ENCODE results near the gene DDX27. TPM values are rescaled to one million over a fixed set of nuclear protein-coding genes. Genes with fewer than 3 reads are reported as not detected.

DDX27 gene
- total and polyA plus RNA-seq, 2 of the 13 experiments (the other 11 are each of a cell fraction or from before 2014, with no cell fraction given) = 42.6 to 72.8 TPM

DNA sequence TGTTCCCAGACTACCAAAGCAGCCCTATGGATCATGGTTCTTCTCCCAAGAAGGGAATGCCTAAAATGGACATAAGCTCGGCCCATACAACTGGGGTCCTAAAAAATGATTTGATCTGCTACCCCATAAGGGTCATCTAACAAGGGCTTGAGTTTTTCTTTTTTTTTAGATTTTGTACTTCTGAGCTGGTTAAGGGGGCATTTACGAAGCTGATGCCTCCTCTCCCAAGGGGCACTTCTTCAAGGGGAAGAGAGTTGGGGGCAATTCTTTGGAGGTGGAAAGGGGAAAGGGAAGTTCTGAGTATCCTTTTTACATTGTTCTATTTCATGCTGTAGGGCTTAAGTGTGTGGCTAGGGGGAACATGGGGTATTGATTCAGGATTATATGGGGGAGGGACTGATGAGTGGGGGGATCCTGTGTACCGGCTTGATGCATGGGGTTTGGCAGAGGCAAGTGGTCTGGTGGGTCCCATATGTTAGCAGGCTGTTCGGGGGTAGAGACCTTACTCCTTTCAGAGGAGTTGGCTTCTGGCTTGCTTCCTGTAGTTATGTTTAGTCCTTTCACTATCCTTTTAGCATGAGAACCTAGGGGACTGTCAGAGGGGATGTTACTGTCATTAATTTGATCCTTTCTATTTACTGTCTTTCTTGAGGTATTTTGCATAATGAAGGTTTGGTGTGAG is 66.7 kb downstream of the DDX27 start:
- ATAC-seq (no peak), FAIRE-seq (no peak), DNase-seq (ENCODE audit: low spot score) (no peak)
- intact Hi-C loops (cut with micrococcal nuclease; ENCODE audit: unreplicated experiment) = no loop called here
- ChIA-PET POLR2A (interaction anchor here (0.7 to 3.4 kb wide), 2 partner anchors 7 to 15 kb away, joined by 3 to 23 read pairs; partner anchors contain the start of gene ZNFX1), CTCF (ENCODE audit: low intra/inter-chr PET ratio, low total read pairs) (no interaction called here)
- no TSS peak for BruUV-seq (replicated peaks)
- H4K20me1 ChIP-seq (ENCODE audit: insufficient read depth, low read length) = peaks cover 100% of the 10 kb centered on the region
- H3K4me3 ChIP-seq (replicated peaks in 1 of 3; ENCODE audit: insufficient read depth in 1 of 3, low read depth in 2 of 3, low read length in 3 of 3) = peak overlapping the region in 1 of 3 experiments; percentile 20; a peak in 1 of 6 replicates
- H3K4me1 ChIP-seq (ENCODE audit: insufficient read depth, low read length) = peaks cover 77% of the 10 kb centered on the region
- in situ Hi-C loops (cut with HindIII; ENCODE audit: extremely low pct_ligation_motif_present, low pct_unique_long_range_greater_than_20kb) = no loop called here
- no peaks in the 10 kb centered on the region for H3K27me3 ChIP-seq (ENCODE audit: control insufficient read depth in 1 of 2, insufficient read depth in 2 of 2, low read length in 2 of 2)
- H3K36me3 ChIP-seq (replicated peaks in 1 of 2; ENCODE audit: control insufficient read depth in 1 of 2, insufficient read depth in 2 of 2, low read length in 2 of 2) = peaks cover 61 to 96% of the 10 kb centered on the region in 2 experiments
- H3K79me2 ChIP-seq (ENCODE audit: insufficient read depth, low read length) = peaks cover 72% of the 10 kb centered on the region
- peak overlapping the region; percentile 39 for H3K27ac ChIP-seq (ENCODE audit: extremely low read length, insufficient read depth, low read length)
- H3K9ac ChIP-seq (ENCODE audit: insufficient read depth, low read depth, low read length) = no peak overlapping the region
- no peaks in the 10 kb centered on the region for H3K9me3 ChIP-seq (ENCODE audit: low read length)
- H2AFZ ChIP-seq (ENCODE audit: low read length) = no peak overlapping the region
- peak overlapping the region; percentile 96 for H3K4me2 ChIP-seq (ENCODE audit: low read depth, low read length)
- 88% methylated on average over 4 of the region's 4 CpGs for WGBS (ENCODE audit: low lambda C conversion rate)
- TF ChIP-seq PAF1 (CRISPR knock-in tag; IDR thresholded peaks at IDR 0.05) = peak; percentile 83
- TF ChIP-seq HNRNPK (IDR thresholded peaks at IDR 0.05; ENCODE audit: low read depth, low read length, poor library complexity, severe bottlenecking) = peak; percentile 52
- TF ChIP-seq GABPA (IDR thresholded peaks at IDR 0.05; ENCODE audit: low read depth, low read length) = no peak
- TF ChIP-seq GABPA (CRISPR knock-in tag; IDR thresholded peaks at IDR 0.05; ENCODE audit: low read depth) = 0 out of 2 replicates have a peak, but pooled peaks have one; percentile 8
- TF ChIP-seq POLR2AphosphoS5 (IDR thresholded peaks at IDR 0.05; ENCODE audit: low read depth, low read length) = peak; percentile 9
- TF ChIP-seq, protein P1, sequence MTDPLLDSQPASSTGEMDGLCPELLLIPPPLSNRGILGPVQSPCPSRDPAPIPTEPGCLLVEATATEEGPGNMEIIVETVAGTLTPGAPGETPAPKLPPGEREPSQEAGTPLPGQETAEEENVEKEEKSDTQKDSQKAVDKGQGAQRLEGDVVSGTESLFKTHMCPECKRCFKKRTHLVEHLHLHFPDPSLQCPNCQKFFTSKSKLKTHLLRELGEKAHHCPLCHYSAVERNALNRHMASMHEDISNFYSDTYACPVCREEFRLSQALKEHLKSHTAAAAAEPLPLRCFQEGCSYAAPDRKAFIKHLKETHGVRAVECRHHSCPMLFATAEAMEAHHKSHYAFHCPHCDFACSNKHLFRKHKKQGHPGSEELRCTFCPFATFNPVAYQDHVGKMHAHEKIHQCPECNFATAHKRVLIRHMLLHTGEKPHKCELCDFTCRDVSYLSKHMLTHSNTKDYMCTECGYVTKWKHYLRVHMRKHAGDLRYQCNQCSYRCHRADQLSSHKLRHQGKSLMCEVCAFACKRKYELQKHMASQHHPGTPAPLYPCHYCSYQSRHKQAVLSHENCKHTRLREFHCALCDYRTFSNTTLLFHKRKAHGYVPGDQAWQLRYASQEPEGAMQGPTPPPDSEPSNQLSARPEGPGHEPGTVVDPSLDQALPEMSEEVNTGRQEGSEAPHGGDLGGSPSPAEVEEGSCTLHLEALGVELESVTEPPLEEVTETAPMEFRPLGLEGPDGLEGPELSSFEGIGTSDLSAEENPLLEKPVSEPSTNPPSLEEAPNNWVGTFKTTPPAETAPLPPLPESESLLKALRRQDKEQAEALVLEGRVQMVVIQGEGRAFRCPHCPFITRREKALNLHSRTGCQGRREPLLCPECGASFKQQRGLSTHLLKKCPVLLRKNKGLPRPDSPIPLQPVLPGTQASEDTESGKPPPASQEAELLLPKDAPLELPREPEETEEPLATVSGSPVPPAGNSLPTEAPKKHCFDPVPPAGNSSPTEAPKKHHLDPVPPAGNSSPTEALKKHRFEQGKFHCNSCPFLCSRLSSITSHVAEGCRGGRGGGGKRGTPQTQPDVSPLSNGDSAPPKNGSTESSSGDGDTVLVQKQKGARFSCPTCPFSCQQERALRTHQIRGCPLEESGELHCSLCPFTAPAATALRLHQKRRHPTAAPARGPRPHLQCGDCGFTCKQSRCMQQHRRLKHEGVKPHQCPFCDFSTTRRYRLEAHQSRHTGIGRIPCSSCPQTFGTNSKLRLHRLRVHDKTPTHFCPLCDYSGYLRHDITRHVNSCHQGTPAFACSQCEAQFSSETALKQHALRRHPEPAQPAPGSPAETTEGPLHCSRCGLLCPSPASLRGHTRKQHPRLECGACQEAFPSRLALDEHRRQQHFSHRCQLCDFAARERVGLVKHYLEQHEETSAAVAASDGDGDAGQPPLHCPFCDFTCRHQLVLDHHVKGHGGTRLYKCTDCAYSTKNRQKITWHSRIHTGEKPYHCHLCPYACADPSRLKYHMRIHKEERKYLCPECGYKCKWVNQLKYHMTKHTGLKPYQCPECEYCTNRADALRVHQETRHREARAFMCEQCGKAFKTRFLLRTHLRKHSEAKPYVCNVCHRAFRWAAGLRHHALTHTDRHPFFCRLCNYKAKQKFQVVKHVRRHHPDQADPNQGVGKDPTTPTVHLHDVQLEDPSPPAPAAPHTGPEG (CRISPR knock-in tag; IDR thresholded peaks at IDR 0.05) = 0 out of 2 replicates have a peak, but pooled peaks have one; percentile 5
- TF ChIP-seq PLSCR1 (CRISPR knock-in tag; IDR thresholded peaks at IDR 0.05; ENCODE audit: borderline replicate concordance) = no peak
- 0 out of 2 replicates have a peak, but pooled peaks have one; percentile 7 for TF ChIP-seq GATAD2A (CRISPR knock-in tag; IDR thresholded peaks at IDR 0.05)
- no peak for TF ChIP-seq KLF9 (CRISPR knock-in tag; IDR thresholded peaks at IDR 0.05; ENCODE audit: low read depth)
- peak; percentile 28 for TF ChIP-seq PCBP2 (optimal IDR thresholded peaks at IDR 0.05; ENCODE audit: low read depth, low read length, poor library complexity, severe bottlenecking)
- TF ChIP-seq PRPF4 (IDR thresholded peaks at IDR 0.05; ENCODE audit: low read depth, low read length, poor library complexity, severe bottlenecking) = no peak
- TF ChIP-seq POLR2G (IDR thresholded peaks at IDR 0.05; ENCODE audit: low read depth, low read length) = peak; percentile 57
- no peak for TF ChIP-seq ZNF282 (IDR thresholded peaks at IDR 0.05; ENCODE audit: partially characterized antibody)
- TF ChIP-seq TBX3 (IDR thresholded peaks at IDR 0.05; ENCODE audit: borderline replicate concordance) = 0 out of 2 replicates have a peak, but pooled peaks have one; percentile 19
- TF ChIP-seq ATF7-NPFF (CRISPR knock-in tag; IDR thresholded peaks at IDR 0.05; ENCODE audit: low read depth) = no peak
- peak; percentile 42 to 76; a peak in 3 of 4 replicates for TF ChIP-seq POLR2A (IDR thresholded peaks at IDR 0.05; ENCODE audit: insufficient read depth in 1 of 2, low read depth in 2 of 2, low read length in 2 of 2)
- 0 out of 2 replicates have a peak, but pooled peaks have one; percentile 14 for TF ChIP-seq ZNF558 (CRISPR knock-in tag; IDR thresholded peaks at IDR 0.05; ENCODE audit: borderline replicate concordance)
- 0 out of 2 replicates have a peak, but pooled peaks have one; percentile 3 for TF ChIP-seq ARID2 (CRISPR knock-in tag; IDR thresholded peaks at IDR 0.05; ENCODE audit: borderline replicate concordance)
- no peak for TF ChIP-seq ZBTB3 (CRISPR knock-in tag; IDR thresholded peaks at IDR 0.05; ENCODE audit: borderline replicate concordance, low read depth)
